ENCODE measurements around the gene TFAP2D.

The TFAP2D gene

GRCh38 chr6:50720623-50721022, 7.3 kb downstream of the TFAP2D start:
- DNase-seq (ENCODE audit: low spot score), result no peak

GRCh38 chr6:50721978-50722377, 8.7 kb downstream of the TFAP2D start:
- no peak for DNase-seq (ENCODE audit: low spot score)

GRCh38 chr6:50722829-50723554, 9.7 kb downstream of the TFAP2D start:
- no peak for DNase-seq (ENCODE audit: low spot score)

- DNase-seq (ENCODE audit: low spot score), result no peak
These were observed 11.2 kb downstream of the TFAP2D start for GRCh38 chr6:50724381-50725124.

- no peak for DNase-seq (ENCODE audit: low spot score)
These were observed 21.2 kb downstream of the TFAP2D start for GRCh38 chr6:50734488-50734887.

GRCh38 chr6:50742161-50742560, 28.8 kb downstream of the TFAP2D start:
- no peak for DNase-seq (ENCODE audit: low spot score)

GRCh38 chr6:50744976-50745375, 31.6 kb downstream of the TFAP2D start:
- no peak for DNase-seq (ENCODE audit: low spot score)

- no peak for DNase-seq (ENCODE audit: low spot score)
These were observed 49.5 kb downstream of the TFAP2D start for GRCh38 chr6:50762798-50763197.

GRCh38 chr6:50778696-50779095, 65.4 kb downstream of the TFAP2D start:
- no peak for DNase-seq (ENCODE audit: low spot score)

GRCh38 chr6:50780382-50780781, 67.1 kb downstream of the TFAP2D start:
- no peak for DNase-seq (ENCODE audit: low spot score)

- DNase-seq (ENCODE audit: low spot score), result no peak
These were observed 72.6 kb downstream of the TFAP2D start for GRCh38 chr6:50785921-50786320.

GRCh38 chr6:50791900-50792508, 78.7 kb downstream of the TFAP2D start:
- DNase-seq (ENCODE audit: low spot score), result peak; percentile 31

- no peak for DNase-seq (ENCODE audit: low spot score)
These were observed 79.4 kb downstream of the TFAP2D start for GRCh38 chr6:50792771-50793170.

- DNase-seq (ENCODE audit: low spot score), result no peak
These were observed 82.2 kb downstream of the TFAP2D start for GRCh38 chr6:50795574-50795973.

GRCh38 chr6:50804283-50804682, 91.0 kb downstream of the TFAP2D start:
- no peak for DNase-seq (ENCODE audit: low spot score)

GRCh38 chr6:50807035-50807434, 93.7 kb downstream of the TFAP2D start:
- no peak for DNase-seq (ENCODE audit: low spot score)

GRCh38 chr6:50815436-50816114, 102.2 kb downstream of the TFAP2D start:
- DNase-seq (ENCODE audit: low spot score), result no peak

- peak; percentile 64 for DNase-seq (ENCODE audit: low spot score)
These were observed 102.9 kb downstream of the TFAP2D start for GRCh38 chr6:50816115-50816675.

GRCh38 chr6:50816947-50817645, 103.8 kb downstream of the TFAP2D start:
- no peak for DNase-seq (ENCODE audit: low spot score)

- no peak for DNase-seq (ENCODE audit: low spot score)
These were observed 104.3 kb downstream of the TFAP2D start for GRCh38 chr6:50817646-50817950.

GRCh38 chr6:50818020-50818419, 104.7 kb downstream of the TFAP2D start:
- no peak for DNase-seq (ENCODE audit: low spot score)

GRCh38 chr6:50818673-50819072, 105.3 kb downstream of the TFAP2D start, which contains the start of gene TFAP2B:
Gene TFAP2B (plus strand): TSS chr6:50818871. CDS start chr6:50818892, 21 bp downstream.
- no peak for DNase-seq (ENCODE audit: low spot score)

All from hepatic stellate cell (primary cell).